Raji (cell line): Measurements from ENCODE around the gene CAMKV.

Experiments
- POLR2A ChIP-seq: IDR thresholded peaks from 2 replicates; pipeline ENCODE4 v1.6.1; 2011; ENCODE audit warnings: low read depth, low read length, control low read depth; ENCODE audit not compliant: insufficient read depth

CAMKV gene, protein sequence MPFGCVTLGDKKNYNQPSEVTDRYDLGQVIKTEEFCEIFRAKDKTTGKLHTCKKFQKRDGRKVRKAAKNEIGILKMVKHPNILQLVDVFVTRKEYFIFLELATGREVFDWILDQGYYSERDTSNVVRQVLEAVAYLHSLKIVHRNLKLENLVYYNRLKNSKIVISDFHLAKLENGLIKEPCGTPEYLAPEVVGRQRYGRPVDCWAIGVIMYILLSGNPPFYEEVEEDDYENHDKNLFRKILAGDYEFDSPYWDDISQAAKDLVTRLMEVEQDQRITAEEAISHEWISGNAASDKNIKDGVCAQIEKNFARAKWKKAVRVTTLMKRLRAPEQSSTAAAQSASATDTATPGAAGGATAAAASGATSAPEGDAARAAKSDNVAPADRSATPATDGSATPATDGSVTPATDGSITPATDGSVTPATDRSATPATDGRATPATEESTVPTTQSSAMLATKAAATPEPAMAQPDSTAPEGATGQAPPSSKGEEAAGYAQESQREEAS

DNA sequence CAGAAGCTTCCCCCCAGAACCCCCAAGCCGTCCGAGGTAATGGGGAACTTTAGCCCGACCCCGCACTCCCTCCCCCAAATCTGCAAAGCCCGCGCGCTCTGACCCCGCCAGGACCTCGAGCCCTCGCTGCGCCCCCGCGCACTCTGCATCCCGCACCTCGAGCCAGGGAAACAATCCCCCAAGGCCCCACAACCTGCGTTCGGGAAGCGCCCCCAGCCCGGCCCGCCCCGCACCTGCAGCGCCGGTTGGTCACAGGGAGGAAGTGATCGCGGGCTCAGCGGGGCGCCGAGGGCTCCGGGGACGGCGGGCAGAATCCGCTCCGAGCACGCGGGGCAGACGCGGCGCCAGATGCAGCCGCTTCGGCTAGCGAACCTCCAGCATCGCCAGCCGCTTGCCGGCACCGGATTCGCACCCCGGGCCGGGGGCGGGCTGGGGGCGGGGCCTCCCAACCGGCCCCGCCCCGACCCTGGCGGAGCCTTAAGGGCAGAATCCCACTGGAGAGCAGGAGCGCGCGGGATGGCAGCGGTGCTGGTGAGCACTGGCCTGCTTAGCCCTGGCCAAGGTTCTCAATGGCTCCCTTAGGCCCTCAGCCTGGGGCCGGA, at the start of gene CAMKV:
Gene CAMKV, minus strand, starts transcription at position 382 of the 602 bp plus-strand sequence. CDS start 7,518 bp downstream, outside the sequence.
- no peak for TF ChIP-seq POLR2A

DNA sequence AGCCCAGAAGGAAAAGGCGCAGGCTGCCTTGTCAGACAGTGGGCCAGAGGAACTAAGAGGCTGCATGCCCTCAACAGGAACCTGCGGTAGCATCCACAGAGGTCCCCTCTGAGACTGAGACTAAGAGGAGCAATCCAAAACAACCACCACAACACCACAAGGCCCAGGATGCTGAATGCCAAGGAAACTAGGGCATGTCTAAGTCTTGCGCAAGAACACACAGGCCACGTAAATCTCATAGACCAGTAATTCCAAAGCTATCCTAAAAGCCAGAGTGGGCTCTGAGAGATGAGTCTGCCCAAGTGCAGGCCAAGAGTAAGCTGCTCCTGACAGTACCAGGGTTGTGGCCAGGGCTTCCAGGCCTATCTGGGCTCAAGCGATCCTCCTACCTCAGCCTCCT, 47.0 kb upstream of the CAMKV start:
- no peak for TF ChIP-seq POLR2A

DNA sequence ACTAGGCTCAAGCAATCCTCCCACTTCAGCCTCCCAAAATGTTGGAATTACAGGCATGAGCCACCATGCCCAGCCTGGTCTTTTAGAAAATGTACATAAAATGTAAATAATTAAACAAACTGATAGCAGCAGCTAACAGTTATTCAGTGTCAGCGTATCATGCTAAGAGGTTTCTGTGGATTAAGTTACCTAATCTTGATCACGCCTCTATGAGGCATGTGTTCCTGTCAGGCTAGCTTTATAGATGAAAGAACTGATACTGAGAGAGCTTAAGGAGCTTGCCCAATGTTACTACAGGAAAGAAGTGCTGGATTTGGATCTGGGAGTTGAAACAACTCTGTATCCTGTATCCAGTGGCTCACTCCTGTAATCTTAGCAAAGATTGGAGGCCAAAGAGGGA, 45.2 kb upstream of the CAMKV start:
- no peak for TF ChIP-seq POLR2A

DNA sequence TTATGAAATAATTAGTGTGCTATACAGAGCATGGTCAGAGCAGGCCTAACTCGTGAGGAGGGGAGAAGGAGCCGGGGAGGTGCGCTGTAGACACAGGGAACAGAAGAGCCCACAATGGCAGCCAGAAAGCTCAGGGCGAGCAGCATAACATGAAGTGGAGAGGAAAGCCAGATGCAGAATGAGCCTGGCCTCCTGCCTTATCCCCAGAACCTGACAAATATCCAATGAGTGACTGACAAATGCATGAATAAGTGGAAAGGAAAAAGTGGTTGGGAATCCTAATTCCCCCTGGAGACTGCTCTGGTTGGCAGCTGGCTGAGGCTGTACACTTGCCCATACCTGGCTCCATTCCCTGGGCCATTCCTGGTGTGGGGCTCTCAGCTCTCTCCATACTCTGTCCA, 43.2 kb upstream of the CAMKV start:
- TF ChIP-seq POLR2A = no peak

DNA sequence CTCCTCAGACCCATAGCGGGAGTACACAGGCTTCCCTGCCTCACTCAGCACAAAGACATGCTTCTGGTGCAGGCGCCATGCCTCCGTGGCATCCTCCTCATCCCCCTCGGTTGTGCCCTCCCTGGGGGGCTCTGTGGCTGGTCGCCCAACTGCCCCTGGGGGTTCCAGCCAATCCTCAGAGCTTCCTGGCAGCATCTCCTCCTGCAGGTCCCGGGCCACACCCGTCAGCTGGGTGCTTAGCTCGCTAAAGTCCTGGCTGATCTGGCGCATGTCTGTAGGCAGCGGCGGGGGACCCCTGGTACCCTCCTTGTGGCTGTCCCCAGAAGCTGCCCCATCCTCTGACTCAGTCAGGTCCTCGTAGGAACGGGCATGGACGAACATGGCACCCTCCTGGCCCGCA, 41.9 kb upstream of the CAMKV start:
- no peak for TF ChIP-seq POLR2A

DNA sequence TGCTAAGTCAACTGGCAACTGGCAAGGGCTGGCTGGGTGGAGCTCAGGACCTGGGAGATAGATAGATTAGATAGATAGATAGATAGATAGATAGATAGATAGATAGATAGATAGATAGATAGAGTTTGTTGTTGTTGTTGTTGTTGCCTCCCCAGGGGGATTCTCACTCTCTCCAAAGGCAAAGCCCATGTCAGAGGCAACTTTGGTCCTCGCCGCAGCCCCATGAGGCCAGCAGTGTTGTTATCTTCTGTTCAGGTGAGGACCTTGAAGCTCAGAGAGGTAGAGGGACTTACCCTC, 41.4 kb upstream of the CAMKV start:
- TF ChIP-seq POLR2A = no peak

DNA sequence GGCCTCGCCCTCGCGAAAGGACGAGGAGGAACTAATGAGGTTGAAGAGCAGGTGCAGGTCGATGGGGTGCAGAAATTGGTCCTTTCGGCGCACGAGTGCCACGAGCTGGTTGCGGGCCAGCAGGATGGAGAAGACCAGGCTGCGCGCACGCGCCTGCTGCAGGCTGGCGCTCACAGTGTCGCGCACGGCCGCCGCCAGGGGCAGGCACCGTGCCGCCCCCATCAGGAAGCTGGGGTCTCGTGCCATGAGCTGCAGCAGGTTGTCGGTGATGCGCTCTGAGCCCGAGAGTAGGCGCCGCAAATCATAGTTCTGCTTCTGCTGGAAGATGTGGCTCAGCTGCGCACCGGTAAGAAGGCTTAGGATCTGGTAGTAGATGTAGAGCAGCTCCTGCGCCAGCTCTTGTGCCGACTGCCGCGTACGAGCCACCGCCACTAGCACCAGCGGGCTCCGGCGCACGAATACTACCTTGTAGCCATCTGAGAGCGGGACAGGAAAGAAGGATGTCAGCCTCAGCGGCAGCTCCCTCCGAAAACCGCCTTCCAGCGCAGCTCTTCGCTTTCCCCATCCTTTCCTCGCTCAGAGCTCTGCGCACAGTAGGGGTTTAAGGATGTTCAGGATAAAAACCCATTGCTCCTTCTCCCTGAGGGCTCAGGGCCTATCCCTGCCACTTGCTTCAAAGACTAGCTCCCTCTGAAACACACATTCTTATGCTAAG, 40.9 kb upstream of the CAMKV start:
- TF ChIP-seq POLR2A = no peak

DNA sequence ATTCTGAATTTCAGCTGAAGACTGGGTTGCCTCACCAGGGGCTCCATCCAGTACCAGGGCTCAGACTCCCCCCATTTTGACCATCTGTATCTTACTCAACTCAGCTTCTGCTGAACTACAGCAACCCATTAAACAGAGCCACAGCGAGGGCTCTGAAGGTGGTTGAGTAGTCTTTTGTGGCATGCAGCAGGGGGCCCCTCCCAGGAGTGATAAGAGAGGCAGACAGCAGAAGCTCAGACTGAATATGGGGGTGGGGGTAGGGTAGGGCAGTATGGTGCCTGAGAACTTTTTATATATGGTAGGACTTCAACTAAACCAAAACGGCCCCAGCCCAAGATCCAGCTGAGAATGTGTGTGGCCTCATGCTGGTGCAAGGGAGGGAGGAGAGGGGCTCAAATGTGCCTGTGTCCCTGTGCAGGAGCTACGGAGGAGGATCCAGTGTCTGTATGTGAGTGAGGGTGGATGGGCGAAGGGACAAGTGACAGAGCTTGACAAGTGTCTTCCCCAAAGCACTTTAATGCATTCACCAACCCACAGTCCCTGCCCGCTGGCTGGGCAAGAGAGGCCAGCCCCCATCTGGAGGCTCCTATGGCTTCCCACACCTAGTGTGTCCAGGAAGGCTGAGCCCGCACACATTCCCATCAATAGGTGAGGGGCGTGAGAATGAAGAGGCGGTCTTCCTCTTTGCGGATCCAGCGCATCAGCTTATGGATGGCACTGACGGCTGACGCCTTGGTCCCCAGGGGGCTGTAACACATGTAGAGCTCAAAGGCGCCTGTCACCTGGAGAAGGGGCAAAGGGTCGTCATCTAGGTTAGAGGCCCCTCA, 38.9 kb upstream of the CAMKV start:
- TF ChIP-seq POLR2A = no peak

DNA sequence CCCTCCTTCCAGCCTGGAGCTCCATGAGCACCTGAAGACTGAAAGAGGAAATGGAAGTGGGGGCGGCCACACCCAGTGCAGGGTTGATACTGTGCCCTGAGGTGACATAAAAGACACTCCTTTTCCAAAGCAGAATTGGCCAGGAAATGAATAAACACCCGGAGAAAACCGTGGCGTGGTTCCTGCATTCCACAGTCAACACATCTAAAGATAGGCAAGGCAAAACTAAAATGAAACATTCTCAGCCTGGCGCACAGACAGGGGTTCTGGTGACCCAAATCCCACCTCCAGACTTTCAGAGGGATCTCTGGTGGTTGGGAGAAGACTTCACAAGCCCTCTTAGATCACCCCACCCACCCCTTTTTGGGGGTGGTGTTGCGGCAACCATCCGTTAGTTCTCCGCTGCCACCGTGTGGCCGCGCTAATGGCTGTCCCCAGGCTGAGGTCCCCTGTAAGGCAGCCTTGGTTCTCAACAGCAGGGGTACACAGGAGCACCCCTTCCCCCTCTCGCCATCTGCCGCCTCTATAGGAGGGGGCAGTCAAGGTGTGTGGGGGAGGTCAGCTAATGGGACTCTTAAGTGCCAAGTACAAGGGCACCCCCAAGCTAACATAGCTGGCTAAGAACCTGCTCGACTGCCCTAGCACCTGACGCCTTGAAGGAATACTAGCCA, 36.5 kb upstream of the CAMKV start:
- no peak for TF ChIP-seq POLR2A

DNA sequence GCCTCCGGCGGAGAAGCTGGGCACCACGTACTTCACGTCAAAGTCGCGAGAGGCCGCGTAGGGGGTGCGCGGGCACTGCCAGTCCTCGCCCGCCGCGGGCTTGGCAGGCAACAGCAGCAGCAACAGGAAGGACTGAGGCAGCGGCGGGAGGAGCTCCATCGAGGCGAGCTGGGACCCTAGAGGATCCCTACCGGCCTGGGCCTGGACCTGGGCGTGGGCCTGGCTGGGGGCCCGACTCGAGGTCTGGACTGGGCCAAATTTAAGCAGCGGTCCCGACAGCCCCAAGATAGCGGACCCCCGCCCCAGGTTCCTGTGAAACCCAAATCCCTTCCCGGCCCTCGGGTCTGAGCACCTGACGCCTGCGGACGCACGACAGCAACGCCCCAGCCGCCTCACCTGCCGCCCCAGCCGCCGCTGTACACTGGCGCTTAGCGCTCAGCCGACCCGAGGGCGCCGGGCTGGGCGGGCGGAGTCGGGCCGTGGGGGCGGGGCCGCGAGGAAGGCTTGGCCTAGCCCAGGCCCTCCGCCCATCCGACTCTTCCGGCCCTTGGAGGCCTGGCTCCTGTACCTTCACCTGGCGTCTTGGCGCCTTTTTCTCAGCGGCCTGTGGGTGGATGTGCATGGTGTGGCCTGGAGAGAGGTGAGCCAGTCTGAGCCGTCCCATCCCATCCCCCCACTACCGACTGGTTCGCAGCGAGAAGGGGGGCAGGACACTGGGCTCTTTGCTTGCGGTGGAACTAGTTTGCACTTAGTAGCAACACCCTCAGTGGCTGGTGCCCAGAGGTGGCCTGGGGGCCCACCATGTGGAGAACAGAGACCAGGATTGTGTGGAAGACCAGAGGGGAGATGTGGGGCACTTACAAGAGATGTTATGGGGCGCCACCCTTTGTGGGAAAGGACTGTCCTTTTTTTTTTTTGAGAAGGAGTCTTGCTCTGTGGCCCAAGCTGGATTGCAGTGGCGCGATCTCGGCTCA, 34.0 kb upstream of the CAMKV start, which contains the start of gene MST1R:
Gene MST1R, minus strand, starts transcription at position 423 of the 974 bp plus-strand sequence. Its CDS starts 264 bp downstream, at position 159.
- TF ChIP-seq POLR2A = no peak

DNA sequence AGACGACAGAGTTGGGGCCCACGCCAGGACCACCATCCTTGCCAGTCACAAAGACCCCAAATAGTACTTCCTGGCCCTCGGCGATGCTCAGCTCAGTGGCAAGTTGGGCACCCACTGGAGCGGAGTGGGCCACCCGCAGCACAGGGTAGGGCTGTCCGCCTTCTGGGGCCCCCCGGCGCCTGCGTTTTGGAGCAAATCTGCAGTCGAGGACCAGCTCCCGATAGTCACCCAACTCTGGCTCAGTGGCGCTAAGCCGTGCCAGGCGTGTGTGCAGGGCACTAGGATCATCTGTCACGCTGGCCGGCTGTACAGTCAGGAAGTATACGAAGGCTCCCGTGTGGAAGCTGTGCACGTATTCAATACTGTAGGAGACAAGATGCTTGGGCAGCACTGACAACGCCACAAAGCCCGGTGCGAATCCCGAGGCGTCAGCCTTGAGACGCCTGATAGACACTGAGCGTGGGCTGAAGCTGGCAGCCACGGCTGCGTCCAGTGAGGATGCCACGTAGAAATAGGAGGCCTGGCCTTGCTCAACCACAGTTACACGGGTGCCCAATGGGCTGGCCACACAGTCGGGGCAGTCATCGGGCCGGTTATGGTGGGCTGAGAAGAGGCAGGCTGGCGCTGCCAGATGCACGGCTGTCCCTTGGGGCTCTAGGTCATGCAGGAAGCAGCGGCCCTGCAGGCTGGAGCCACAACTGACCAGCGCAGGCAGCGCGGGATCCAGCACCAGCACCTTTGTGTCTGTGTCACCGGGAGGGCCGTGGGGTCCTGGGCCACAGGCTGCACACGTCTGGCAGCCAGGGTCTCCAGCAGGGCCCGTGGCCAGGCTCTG, 33.0 kb upstream of the CAMKV start:
- TF ChIP-seq POLR2A = no peak

DNA sequence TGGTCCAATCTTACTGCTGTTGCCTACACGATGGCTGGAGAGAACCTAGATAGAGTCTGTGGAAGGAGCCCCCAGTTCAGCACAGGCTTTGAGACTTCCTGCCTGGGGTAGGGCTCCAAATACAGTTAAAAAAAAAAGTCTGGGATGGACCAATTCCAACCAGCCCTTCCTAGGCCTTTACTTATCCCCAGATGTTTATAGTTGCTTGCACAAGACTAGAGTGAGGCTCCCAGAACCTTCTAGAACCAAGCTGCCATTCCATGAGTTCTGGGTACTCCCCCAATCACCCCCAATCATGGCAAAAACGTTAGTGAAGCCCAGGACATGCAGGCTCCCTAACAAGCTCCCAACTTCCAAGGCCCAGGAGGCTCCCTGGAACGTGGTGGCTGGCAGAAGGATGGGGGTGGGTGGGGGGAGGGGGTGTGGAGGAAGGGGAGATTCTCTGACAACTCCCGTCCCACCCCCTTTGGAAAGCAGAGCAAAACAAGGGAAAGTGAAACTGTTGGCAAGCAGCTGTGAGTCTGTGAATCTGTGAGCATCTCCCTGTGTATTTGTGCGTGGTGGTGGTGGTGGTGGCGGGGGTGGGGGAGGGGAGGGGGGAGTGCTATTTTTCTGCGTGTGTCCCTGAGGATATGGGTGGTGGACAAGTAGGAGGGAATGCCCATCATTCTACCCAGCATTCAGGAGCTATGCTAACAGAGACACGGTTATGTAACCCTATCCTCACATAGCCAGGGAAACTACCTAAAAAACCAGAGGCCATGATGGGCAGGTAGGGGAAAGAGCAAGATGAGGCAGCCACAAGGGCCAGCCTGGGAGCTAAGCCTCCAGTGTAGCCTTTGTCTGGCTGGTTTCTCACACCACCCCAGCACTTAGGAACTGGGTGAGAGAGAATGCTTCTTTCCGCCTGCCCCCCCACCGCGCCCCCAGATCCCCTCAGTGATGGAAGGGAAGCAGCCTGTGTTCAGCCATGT, 31.9 kb upstream of the CAMKV start:
- no peak for TF ChIP-seq POLR2A
